NCI-H510A (cell line): ENCODE data around the gene IL12RB1.
"Not testable (repeated sequence)": the region's sequence is repeated elsewhere in the genome, so short reads cannot be mapped to it uniquely, and the experiment has no call there.

Experiments
- DNase-seq: peaks from one replicate; lab custom pipeline; 2025; lab: John Stamatoyannopoulos, UW

Gene IL12RB1

DNA sequence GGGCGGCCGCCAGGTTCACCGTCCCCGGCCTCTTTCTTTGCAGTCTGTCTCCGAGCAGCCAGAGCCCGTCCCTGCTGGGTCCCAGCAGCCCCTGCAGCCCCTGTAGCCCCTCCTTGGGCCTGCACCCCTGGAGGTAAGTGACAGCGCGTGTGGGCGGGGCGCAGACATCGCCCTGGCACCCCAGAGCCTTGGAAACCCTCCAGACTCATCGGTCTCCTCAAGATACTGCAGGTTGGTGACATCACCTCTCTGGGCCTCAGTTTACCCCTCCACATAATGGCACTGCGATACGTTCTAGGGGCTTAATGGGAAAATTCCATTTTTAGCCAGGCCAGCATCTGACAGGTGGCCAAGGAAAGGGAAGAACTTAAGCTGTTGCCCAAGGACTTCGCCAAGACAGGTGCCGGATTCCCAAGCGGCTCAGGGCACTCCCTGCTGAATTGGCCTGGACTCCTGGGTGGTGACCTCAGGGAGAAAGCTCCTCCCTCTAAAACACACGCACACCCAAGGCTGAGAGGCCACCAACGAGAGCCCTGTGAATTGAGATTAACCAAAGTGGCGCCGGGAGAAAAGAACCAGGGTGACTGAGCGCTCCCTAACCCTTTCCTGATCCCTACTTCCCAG is 24.0 kb upstream of the IL12RB1 start:
- no peak for DNase-seq

DNA sequence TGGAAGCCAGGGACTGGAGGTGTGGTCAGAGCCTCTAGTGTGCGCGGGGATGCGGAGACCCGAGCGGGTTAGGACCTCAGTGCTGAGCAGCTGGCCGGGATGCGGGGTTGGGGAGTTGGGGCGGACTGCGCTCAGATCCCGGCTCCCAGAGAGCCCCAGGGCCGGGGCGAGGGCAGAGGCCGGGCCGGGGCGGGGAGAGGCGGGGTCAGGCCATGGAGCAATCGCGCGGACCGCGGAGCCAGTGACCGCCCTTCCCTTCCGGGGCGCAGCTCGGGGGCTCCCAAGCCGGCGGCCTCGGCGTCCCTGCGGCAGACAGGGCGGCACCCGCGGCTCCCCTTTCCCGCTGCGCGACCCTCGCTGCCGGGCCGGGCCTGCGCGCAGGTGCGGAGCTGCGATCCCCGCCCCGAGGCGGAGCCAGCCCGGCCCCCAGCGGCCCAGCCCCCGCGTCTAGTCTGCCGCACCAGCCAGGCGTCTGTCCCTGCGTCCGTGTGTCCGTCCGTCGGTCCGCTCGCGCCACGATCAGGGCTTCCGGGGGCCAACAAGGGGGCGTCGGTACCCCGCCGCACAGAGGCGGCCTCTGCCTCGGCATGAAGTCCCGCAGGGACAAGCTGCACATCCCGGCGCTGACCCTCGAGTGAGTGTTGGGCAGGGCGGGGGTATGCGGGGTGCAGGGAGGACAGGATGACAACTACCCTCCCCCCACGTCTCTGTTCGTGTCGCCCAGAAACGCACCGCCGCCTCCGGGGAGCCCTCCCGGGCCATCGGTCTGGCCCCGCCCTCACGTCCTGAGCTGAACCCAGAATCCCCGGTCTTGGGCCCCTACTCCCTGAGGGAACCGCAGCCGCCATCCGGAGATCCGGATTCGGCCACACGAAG is 23.2 kb upstream of the IL12RB1 start:
- no peak for DNase-seq

- no peak for DNase-seq
Measured at GRCh38 chr19:18109341-18109732, 22.6 kb upstream of the IL12RB1 start.

DNA sequence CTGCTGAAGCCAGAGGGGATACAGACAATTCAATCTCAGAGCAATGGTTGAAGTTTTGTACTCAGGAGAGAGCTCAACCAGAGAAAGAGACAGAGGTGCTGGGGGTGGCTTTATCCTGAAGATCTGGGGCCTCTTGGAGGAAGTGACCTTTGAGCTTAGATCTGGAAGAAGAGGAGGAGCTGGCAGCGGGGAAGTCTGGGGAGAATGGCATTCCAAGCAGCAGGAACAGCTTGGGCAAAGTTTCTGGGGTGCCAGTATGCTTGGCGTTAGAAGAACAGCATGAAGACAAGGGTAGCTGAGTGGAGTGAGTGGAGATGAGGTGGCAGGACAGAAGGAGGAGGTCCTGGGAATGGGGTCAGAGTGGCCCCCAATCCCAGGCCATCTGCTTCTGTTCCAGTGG is 22.2 kb upstream of the IL12RB1 start:
- no peak for DNase-seq

DNA sequence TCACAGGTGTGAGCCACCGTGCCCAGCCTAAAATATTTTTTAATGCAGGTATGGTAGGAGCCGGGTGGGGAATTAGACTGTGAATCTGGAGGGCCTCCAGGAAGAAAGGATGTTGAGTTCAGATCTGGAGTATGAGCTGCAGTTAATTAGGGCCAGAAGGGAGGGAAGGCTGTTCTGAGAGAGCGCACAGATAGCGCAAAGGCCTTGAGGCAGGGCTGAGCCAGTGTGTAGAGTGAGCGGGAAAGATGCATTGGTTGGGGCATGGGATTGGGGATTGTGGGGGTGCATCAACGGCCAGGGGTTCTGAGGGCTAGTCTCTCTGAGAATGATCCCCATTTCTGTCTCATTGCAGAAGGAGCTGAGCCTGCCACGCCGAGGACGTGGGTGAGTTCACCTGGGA is 20.5 kb upstream of the IL12RB1 start:
- DNase-seq: no peak

DNA sequence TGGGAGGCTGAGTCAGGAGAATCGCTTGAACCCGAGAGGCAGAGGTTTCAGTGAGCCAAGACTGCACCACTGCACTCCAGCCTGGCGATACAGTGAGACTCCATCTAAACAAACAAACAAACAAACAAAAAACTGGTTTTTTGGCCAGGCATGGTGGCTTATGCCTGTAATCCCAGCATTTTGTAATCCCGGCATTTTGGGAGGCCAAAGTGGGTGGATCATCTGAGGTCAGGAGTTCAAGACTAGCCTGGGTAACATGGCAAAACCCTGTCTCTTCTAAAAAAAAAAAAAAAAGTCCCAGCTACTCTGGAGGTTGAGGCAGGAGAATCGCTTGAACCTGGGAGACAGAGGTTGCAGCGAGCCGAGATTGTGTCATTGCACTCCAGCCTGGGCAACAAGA is 18.5 kb upstream of the IL12RB1 start:
- DNase-seq: not testable (repeated sequence)

DNA sequence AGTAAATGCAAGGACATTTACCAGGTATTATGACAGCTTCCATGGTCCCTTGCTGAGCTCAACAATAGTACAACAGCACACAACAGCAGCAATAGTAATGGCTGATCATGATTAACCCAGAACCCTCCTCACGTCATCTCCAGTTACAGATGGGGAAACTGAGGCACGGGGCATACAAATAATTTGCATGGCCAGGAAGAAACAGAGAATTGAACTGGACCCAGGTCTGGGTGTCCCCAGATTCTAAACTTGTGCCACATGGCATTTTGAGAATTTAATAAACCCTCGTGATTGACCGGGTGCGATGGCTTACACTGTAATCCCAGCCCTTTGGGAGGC is 18.0 kb upstream of the IL12RB1 start:
- no peak for DNase-seq

DNA sequence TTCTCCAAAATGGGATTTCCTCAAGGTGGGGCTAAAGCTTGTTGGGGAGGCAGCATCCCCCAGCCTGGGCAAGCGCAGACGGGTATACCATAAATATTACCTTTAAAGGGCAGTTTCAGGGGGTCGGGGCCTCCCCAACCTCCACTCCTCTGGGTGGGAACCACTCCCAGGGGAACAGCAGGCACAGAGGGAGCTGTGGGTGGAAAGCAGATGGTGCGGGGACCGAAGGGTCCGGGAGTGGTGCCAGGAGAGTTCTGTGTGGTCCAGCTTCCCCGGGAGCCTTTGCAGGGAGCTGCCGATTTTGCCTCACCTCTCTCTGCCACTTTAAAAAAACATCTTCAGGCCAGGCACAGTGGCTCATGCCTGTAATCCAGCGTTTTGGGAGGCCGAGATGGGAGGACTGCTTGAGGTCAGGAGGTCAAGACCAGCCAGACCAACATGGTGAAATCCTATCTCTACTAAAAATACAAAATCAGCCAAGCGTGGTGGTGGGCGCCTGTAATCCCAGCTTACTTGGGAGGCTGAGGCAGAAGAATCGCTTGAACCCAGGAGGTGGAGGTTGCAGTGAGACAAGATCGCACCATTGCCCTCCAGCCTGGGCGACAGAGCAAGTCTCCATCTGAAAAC is 16.3 kb upstream of the IL12RB1 start:
- no peak for DNase-seq

- DNase-seq: no peak
Measured at GRCh38 chr19:18101268-18101667, 14.5 kb upstream of the IL12RB1 start.

- DNase-seq: no peak
Measured at GRCh38 chr19:18100710-18101109, 14.0 kb upstream of the IL12RB1 start.

DNA sequence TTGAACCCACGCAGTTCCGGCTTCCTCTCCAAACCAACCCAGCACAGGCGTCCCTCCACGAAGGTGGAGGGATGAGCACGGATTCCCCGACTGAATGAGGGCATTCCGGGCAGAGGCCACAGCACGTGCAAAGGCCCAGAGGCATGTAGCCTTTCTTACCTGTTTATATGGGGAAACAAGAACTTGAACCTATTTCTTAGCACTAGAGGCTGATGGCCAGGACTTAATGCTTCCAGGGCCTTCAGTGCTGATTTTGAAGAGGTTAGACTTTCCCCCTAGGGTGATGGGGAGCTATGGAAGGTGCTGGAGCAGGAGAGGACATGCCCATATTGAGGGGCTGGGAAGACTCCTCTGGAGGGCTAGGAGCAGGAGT is 12.9 kb upstream of the IL12RB1 start:
- no peak for DNase-seq

DNA sequence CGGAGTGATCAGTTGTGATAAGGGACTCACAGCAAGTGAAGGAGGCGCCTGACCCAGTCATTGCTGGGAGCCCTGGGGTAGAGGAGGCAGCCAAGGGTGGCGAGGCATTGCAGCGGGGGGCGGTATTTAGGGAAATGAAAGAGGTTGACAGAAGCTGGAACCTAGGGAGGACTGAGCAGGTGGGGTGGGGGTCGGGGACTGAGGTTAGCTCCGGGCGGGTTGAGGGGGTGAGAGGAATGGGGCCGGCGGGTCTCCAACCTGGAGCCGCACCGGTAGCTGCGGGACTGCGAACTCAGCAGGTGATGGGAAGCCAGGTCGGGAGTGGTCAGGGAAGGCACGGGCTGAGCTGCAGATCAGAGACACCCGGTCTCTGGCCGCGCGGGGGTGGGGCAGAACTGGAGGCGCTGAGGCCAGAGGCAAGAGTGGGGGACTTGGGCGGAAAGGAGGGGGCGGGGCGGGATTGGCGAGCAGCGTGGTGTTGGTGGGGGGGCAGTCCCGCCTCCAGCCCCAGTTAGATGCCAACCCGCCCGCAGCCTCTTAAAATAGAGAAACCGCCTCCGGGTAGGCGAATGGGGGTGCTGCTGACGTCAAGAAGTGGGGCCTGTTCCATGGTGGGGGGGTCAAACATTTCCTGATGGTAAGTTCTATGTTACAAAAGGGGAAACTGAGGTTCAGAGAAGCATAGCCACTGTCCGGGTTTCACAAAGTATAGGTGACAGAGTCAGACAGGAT is 12.3 kb upstream of the IL12RB1 start:
- DNase-seq: no peak

GRCh38 chr19:18097993-18098890 is 11.5 kb upstream of the IL12RB1 start:
- DNase-seq: no peak

GRCh38 chr19:18097217-18097992 is 10.7 kb upstream of the IL12RB1 start, which contains the start of gene MAST3:
Gene MAST3 (plus strand): TSS chr19:18097778. CDS start chr19:18097793, 15 bp downstream.
- no peak for DNase-seq

- DNase-seq: no peak
Measured at GRCh38 chr19:18096258-18096657, 9.5 kb upstream of the IL12RB1 start.

GRCh38 chr19:18093439-18094161 is 6.9 kb upstream of the IL12RB1 start:
- DNase-seq: no peak

- no peak for DNase-seq
Measured at GRCh38 chr19:18091217-18091608, 4.5 kb upstream of the IL12RB1 start.

- no peak for DNase-seq
Measured at GRCh38 chr19:18090545-18091216, 3.9 kb upstream of the IL12RB1 start.

GRCh38 chr19:18089726-18090125 is 3.0 kb upstream of the IL12RB1 start:
- DNase-seq: no peak
